Thyroid gland (tissue), 4 donors: Measurements from ENCODE around the gene DOCK9. TPM values are rescaled to one million over a fixed set of nuclear protein-coding genes. Genes with fewer than 3 reads are reported as not detected.

ENCODE experiments used
- DNase-seq, 2 donors: peaks; one replicate each; pipeline ENCODE4 v3.0.0-alpha.2; 2019
- H3K27ac ChIP-seq, 3 donors: fragments of 200-600 bp; sonication (generic); 1 replicate in 2 of 3; 2 replicates in 1 of 3; pipeline ENCODE4 v1.5.1; 2016 to 2019; ENCODE audit warnings: mild to moderate bottlenecking in 1 of 3, moderate library complexity in 1 of 3
- H3K27me3 ChIP-seq: fragments of 200-600 bp; sonication (generic); one replicate; pipeline ENCODE4 v1.5.1; 2019
- H3K36me3 ChIP-seq, 2 donors: fragments of 200-600 bp; sonication (generic); one replicate each; pipeline ENCODE4 v1.5.1; 2016 to 2019
- H3K4me1 ChIP-seq, 2 donors: fragments of 200-600 bp; sonication (generic); one replicate each; pipeline ENCODE4 v1.5.1; 2017 to 2019
- H3K4me3 ChIP-seq, 3 donors: fragments of 200-600 bp; sonication (generic); replicated peaks in 1 of 3; 1 replicate in 2 of 3; 2 replicates in 1 of 3; pipeline ENCODE4 v1.5.1; 2016; ENCODE audit warnings: mild to moderate bottlenecking in 1 of 3
- H3K9me3 ChIP-seq: fragments of 200-600 bp; sonication (generic); one replicate; pipeline ENCODE4 v1.5.1; 2017
- CTCF ChIP-seq, 6 experiments: fragments of 200-600 bp in 3 of 6; fragments of 450-650 bp in 3 of 6; sonication (generic) in 3 of 6; IDR thresholded peaks; one replicate each; pipeline ENCODE4 v1.5.1; 2016 to 2019; ENCODE audit warnings: antibody characterized with exemption in 6 of 6, mild to moderate bottlenecking in 2 of 6, inconsistent platforms in 1 of 6, moderate library complexity in 1 of 6
- POLR2A ChIP-seq, 2 donors: fragments of 450-650 bp; IDR thresholded peaks; one replicate each; pipeline ENCODE4 v1.6.1; 2017; ENCODE audit warnings: antibody characterized with exemption in 2 of 2, mild to moderate bottlenecking in 2 of 2, moderate library complexity in 1 of 2
- whole genome bisulfite sequencing, 2 donors: methylation state at CpG; one replicate each; pipeline ENCODE4 v1.1.5; 2017; 5-methylcytosine and 5-hydroxymethylcytosine counted together
- intact Hi-C: fragments of 100-400 bp; cut with DNase I; formaldehyde crosslinking; loops from one replicate; pipeline ENCODE4 v1.15.1; 2023
- total RNA-seq, 4 donors: library from RNA; depleted of rRNA; stranded (reverse); fragments of >200 nt; gene quantifications; one replicate each; pipeline ENCODE4 v1.2.3, GENCODE V29; 2016

Gene DOCK9
- total RNA-seq, 4 donors from 2014 or later, result 126 to 240 (median 160) TPM

DNA sequence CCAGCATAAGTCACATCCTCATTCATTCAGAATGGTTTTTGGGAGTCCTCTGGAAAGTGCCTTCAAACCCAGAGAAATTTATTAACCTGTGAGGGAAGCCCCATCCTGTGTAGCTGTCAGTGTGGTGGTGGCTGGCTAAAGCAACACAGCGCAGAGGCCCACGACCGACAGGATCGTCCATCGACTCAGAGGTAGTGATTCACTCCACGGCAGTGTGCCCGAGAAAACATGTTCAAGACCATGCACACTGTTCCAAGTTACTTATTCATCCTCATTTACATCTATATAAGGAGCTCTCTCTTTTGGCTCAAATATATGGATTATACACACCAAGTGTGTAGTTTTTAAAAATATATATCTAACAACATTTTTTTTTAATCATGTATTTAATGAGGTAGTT, 129.1 kb downstream of the DOCK9 start:
- 78 to 90% methylated on average over 7 of the region's 7 CpGs for WGBS, 2 donors
- Histone ChIP-seq H3K9me3 (no peaks in the 10 kb centered on the region), H3K36me3 (peaks cover 0 to 12% of the 10 kb centered on the region in 2 donors)

DNA sequence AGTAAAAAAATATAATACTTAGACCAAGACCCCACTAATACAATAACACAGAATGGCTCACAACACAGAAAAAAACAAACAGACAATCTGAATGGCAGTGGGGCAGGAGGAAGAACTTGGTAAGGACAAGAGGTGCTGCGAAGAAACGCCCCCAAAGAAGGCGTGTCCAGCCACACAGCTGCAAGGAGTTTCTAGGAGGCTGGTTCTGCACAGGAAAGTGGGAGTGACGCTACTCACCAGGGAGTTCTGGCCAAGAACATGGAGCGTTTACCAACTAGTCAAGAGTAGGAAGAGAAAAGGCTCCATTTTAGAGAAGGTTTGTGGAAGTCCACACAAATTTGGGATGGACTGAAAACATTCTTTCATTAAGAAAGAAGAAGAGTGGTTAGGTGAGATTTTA, 130.1 kb downstream of the DOCK9 start:
- Histone ChIP-seq H3K4me3 (no peak overlapping the region), H3K27ac (no peak overlapping the region), H3K27me3 (no peaks in the 10 kb centered on the region), H3K9me3 (no peaks in the 10 kb centered on the region), H3K4me1 (no peaks in the 10 kb centered on the region), H3K36me3 (peaks cover 0 to 12% of the 10 kb centered on the region in 2 donors)
- WGBS, 2 donors, result 70 to 79% methylated on average over 5 of the region's 5 CpGs
- intact Hi-C loops, result no loop called here
- DNase-seq, result peak in 1 of 2 donors; percentile 8
- no peak for TF ChIP-seq POLR2A (IDR thresholded peaks at IDR 0.05)
- TF ChIP-seq CTCF (IDR thresholded peaks at IDR 0.05), result no peak

More for the DNA sequence above, 129.1 kb downstream of the DOCK9 start:
- Histone ChIP-seq H3K4me1 (no peaks in the 10 kb centered on the region), H3K27me3 (no peaks in the 10 kb centered on the region), H3K4me3 (no peak overlapping the region), H3K27ac (no peak overlapping the region)
- no peak for TF ChIP-seq CTCF (IDR thresholded peaks at IDR 0.05)
- TF ChIP-seq POLR2A (IDR thresholded peaks at IDR 0.05), result no peak
- no peak for DNase-seq
- intact Hi-C loops, result no loop called here

DNA sequence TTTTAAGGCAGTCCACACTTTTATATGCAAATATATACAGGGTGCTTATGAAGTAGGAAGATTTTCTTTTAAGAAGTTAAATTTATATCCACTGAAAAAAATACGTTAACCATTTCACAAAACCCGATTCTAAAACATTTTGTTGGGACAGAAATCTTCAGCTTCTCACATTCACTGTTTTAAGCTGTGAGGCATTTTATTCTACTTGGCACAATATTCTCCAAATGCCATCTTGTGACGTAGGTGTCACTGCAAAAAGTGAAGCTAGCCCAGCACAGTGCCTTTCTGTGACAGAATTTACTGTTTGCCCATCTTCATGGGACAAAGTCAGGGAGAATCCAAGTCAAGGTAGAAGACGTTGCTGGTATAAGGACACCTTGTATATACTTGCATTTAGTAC, 130.9 kb downstream of the DOCK9 start:
- TF ChIP-seq POLR2A (IDR thresholded peaks at IDR 0.05) (no peak), CTCF (IDR thresholded peaks at IDR 0.05) (no peak)
- intact Hi-C loops, result no loop called here
- H3K36me3 ChIP-seq, result peaks cover 0 to 12% of the 10 kb centered on the region in 2 donors
- H3K27me3 ChIP-seq, result no peaks in the 10 kb centered on the region
- H3K4me1 ChIP-seq, result no peaks in the 10 kb centered on the region
- no peak for DNase-seq
- H3K4me3 ChIP-seq, result no peak overlapping the region
- no peak overlapping the region for H3K27ac ChIP-seq
- 94 to 96% methylated on average over 4 of the region's 4 CpGs for WGBS, 2 donors
- H3K9me3 ChIP-seq, result no peaks in the 10 kb centered on the region

DNA sequence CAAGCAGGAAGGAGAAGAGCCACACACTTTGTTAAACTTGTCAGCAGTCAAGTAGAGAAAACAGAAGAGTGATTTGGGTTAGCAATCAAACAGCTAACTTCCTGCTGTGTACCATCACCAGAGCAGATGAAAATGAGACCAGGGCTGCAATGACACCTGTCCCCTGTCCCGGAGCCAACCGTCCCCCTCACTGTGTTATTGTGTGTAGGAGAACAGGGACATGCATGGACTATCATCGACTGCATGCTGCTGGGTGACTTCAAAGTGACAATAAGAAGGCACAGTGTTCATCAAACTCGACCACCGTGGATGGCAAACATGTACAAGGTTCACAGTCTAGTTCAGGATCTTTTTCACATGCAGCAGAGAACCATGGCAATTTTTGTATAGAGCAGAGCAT, 131.3 kb downstream of the DOCK9 start:
- intact Hi-C loops, result no loop called here
- H3K4me1 ChIP-seq, result no peaks in the 10 kb centered on the region
- H3K9me3 ChIP-seq, result no peaks in the 10 kb centered on the region
- peaks cover 0 to 12% of the 10 kb centered on the region in 2 donors for H3K36me3 ChIP-seq
- H3K4me3 ChIP-seq, result no peak overlapping the region
- no peak overlapping the region for H3K27ac ChIP-seq
- 80 to 89% methylated on average over 5 of the region's 5 CpGs for WGBS, 2 donors
- H3K27me3 ChIP-seq, result no peaks in the 10 kb centered on the region
- TF ChIP-seq CTCF (IDR thresholded peaks at IDR 0.05) (no peak), POLR2A (IDR thresholded peaks at IDR 0.05) (no peak)
- no peak for DNase-seq

- no peaks in the 10 kb centered on the region for H3K27me3 ChIP-seq
- no peak for TF ChIP-seq POLR2A (IDR thresholded peaks at IDR 0.05)
- TF ChIP-seq CTCF (IDR thresholded peaks at IDR 0.05), result no peak
- 85 to 89% methylated on average over 7 of the region's 7 CpGs for WGBS, 2 donors
- H3K27ac ChIP-seq, result no peak overlapping the region
- no peaks in the 10 kb centered on the region for H3K4me1 ChIP-seq
- intact Hi-C loops, result no loop called here
- no peaks in the 10 kb centered on the region for H3K9me3 ChIP-seq
- peaks cover 0 to 12% of the 10 kb centered on the region in 2 donors for H3K36me3 ChIP-seq
- H3K4me3 ChIP-seq, result no peak overlapping the region
- DNase-seq, result no peak
Observed at GRCh38 chr13:98845742-98846141, 132.1 kb downstream of the DOCK9 start.
